Panc1 (cell line): ENCODE results near the gene GCAT.

Experiments used
- POLR2AphosphoS5 ChIP-seq: IDR thresholded peaks from 2 replicates; pipeline ENCODE4 v1.6.1; 2012; ENCODE audit warnings: mild to moderate bottlenecking, low read depth, low read length, moderate library complexity
- REST ChIP-seq, 2 experiments: IDR thresholded peaks; 2 replicates each; pipeline ENCODE4 v1.6.1; 2011 to 2012; ENCODE audit warnings: low read depth in 2 of 2, control low read depth in 1 of 2, low read length in 1 of 2, mild to moderate bottlenecking in 1 of 2, moderate library complexity in 1 of 2; ENCODE audit not compliant: insufficient read depth in 1 of 2
- SIN3A ChIP-seq: IDR thresholded peaks from 2 replicates; pipeline ENCODE4 v1.6.1; 2012; ENCODE audit warnings: low read depth, mild to moderate bottlenecking, low read length, moderate library complexity, borderline replicate concordance; ENCODE audit not compliant: insufficient read depth
- TCF7L2 ChIP-seq: IDR thresholded peaks from 2 replicates; pipeline ENCODE4 v1.6.1; 2011; ENCODE audit warnings: mild to moderate bottlenecking, low read depth, low read length, inconsistent platforms
- TF ChIP-seq, protein P1 (sequence below): fragments of 450-650 bp; IDR thresholded peaks from 2 replicates; pipeline ENCODE4 v1.5.1; 2017; ENCODE audit warnings: mild to moderate bottlenecking

- TF ChIP-seq, protein P1, sequence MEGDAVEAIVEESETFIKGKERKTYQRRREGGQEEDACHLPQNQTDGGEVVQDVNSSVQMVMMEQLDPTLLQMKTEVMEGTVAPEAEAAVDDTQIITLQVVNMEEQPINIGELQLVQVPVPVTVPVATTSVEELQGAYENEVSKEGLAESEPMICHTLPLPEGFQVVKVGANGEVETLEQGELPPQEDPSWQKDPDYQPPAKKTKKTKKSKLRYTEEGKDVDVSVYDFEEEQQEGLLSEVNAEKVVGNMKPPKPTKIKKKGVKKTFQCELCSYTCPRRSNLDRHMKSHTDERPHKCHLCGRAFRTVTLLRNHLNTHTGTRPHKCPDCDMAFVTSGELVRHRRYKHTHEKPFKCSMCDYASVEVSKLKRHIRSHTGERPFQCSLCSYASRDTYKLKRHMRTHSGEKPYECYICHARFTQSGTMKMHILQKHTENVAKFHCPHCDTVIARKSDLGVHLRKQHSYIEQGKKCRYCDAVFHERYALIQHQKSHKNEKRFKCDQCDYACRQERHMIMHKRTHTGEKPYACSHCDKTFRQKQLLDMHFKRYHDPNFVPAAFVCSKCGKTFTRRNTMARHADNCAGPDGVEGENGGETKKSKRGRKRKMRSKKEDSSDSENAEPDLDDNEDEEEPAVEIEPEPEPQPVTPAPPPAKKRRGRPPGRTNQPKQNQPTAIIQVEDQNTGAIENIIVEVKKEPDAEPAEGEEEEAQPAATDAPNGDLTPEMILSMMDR, result no peak
- TF ChIP-seq REST (IDR thresholded peaks at IDR 0.05; ENCODE audit: insufficient read depth in 1 of 2, low read depth in 2 of 2, low read length in 1 of 2) (no peak), TCF7L2 (no peak), POLR2AphosphoS5 (no peak), SIN3A (no peak)
Measured at GRCh38 chr22:37775785-37776638, 31.7 kb upstream of the GCAT start.
